Liver (tissue), 9 donors: ENCODE results near the gene VASH1. TPM values are rescaled to one million over a fixed set of nuclear protein-coding genes. Genes with fewer than 3 reads are reported as not detected.

Experiments
- DNase-seq: peaks from one replicate; pipeline ENCODE4 v3.0.0-alpha.2; 2017; ENCODE audit warnings: low spot score
- H3K27ac ChIP-seq, 2 donors: one replicate each; pipeline ENCODE4 v1.7.0; 2013; ENCODE audit warnings: inconsistent platforms in 2 of 2, low read length in 2 of 2, control low read depth in 1 of 2, low read depth in 1 of 2, mild to moderate bottlenecking in 1 of 2
- H3K27me3 ChIP-seq, 4 donors: one replicate each; pipeline versions ENCODE4 v1.6.1 to v1.7.0; 2013; ENCODE audit warnings: low read length in 3 of 4, inconsistent platforms in 1 of 4, mild to moderate bottlenecking in 1 of 4, moderate library complexity in 1 of 4; ENCODE audit not compliant: control insufficient read depth in 4 of 4, insufficient read depth in 4 of 4
- H3K36me3 ChIP-seq, 4 donors: one replicate each; pipeline versions ENCODE4 v1.6.1 to v1.7.0; 2013; ENCODE audit warnings: low read length in 3 of 4, mild to moderate bottlenecking in 3 of 4, low read depth in 1 of 4, moderate library complexity in 1 of 4; ENCODE audit not compliant: control insufficient read depth in 4 of 4, insufficient read depth in 3 of 4
- H3K4me1 ChIP-seq, 4 donors: one replicate each; pipeline versions ENCODE4 v1.6.1 to v1.7.0; 2013; ENCODE audit warnings: low read length in 3 of 4, mild to moderate bottlenecking in 3 of 4, moderate library complexity in 1 of 4; ENCODE audit not compliant: control insufficient read depth in 4 of 4, insufficient read depth in 4 of 4
- H3K4me3 ChIP-seq, 3 donors: one replicate each; pipeline versions ENCODE4 v1.6.1 to v1.7.0; 2013; ENCODE audit warnings: low read length in 3 of 3, control low read depth in 1 of 3, low read depth in 1 of 3, mild to moderate bottlenecking in 1 of 3
- H3K9ac ChIP-seq, 2 donors: one replicate each; pipeline ENCODE4 v1.7.0; 2013; ENCODE audit warnings: low read length in 2 of 2, mild to moderate bottlenecking in 2 of 2, moderate library complexity in 2 of 2, control low read depth in 1 of 2, low read depth in 1 of 2
- H3K9me3 ChIP-seq, 4 donors: one replicate each; pipeline versions ENCODE4 v1.6.1 to v1.7.0; 2013; ENCODE audit warnings: low read length in 3 of 4; ENCODE audit not compliant: control insufficient read depth in 4 of 4
- ATF3 ChIP-seq: IDR thresholded peaks from 2 replicates; pipeline ENCODE4 v1.6.1; 2016; ENCODE audit warnings: antibody characterized with exemption
- CTCF ChIP-seq: fragments of 150-350 bp; IDR thresholded peaks from 2 replicates; pipeline ENCODE4 v1.5.1; 2017; ENCODE audit warnings: improper control_type of control experiment, low read depth, low read length; ENCODE audit not compliant: missing input control
- EGR1 ChIP-seq, 2 donors: IDR thresholded peaks; 2 replicates each; pipeline ENCODE4 v1.6.1; 2016 to 2018; ENCODE audit warnings: antibody characterized with exemption in 2 of 2, low read depth in 2 of 2
- FOXA1 ChIP-seq: IDR thresholded peaks from 2 replicates; pipeline ENCODE4 v1.6.1; 2016; ENCODE audit warnings: antibody characterized with exemption
- FOXA2 ChIP-seq: IDR thresholded peaks from 2 replicates; pipeline ENCODE4 v1.6.1; 2016; ENCODE audit warnings: antibody characterized with exemption
- GABPA ChIP-seq, 2 donors: IDR thresholded peaks in 1 of 2; conservative IDR thresholded peaks in 1 of 2; 2 replicates each; pipeline ENCODE4 v1.6.1; 2016; ENCODE audit warnings: antibody characterized with exemption in 2 of 2, mild to moderate bottlenecking in 1 of 2, moderate library complexity in 1 of 2
- HNF4A ChIP-seq, 2 donors: conservative IDR thresholded peaks; 2 replicates each; pipeline ENCODE4 v1.6.1; 2016; ENCODE audit warnings: antibody characterized with exemption in 2 of 2, mild to moderate bottlenecking in 2 of 2
- HNF4G ChIP-seq: IDR thresholded peaks from 2 replicates; pipeline ENCODE4 v1.6.1; 2016; ENCODE audit warnings: antibody characterized with exemption
- JUND ChIP-seq, 2 donors: IDR thresholded peaks; 2 replicates each; pipeline ENCODE4 v1.6.1; 2016; ENCODE audit warnings: antibody characterized with exemption in 2 of 2
- MAX ChIP-seq: IDR thresholded peaks from 2 replicates; pipeline ENCODE4 v1.6.1; 2016; ENCODE audit warnings: antibody characterized with exemption
- NR2F2 ChIP-seq: IDR thresholded peaks from 2 replicates; pipeline ENCODE4 v1.6.1; 2016; ENCODE audit warnings: antibody characterized with exemption
- RAD21 ChIP-seq, 2 donors: IDR thresholded peaks; 2 replicates each; pipeline ENCODE4 v1.6.1; 2016; ENCODE audit warnings: antibody characterized with exemption in 2 of 2, mild to moderate bottlenecking in 2 of 2
- REST ChIP-seq: IDR thresholded peaks from 2 replicates; pipeline ENCODE4 v1.6.1; 2016; ENCODE audit warnings: antibody characterized with exemption, mild to moderate bottlenecking
- RXRA ChIP-seq, 2 donors: IDR thresholded peaks; 2 replicates each; pipeline ENCODE4 v1.6.1; 2017 to 2018; ENCODE audit warnings: antibody characterized with exemption in 2 of 2, mild to moderate bottlenecking in 1 of 2
- SP1 ChIP-seq: IDR thresholded peaks from 2 replicates; pipeline ENCODE4 v1.6.1; 2018; ENCODE audit warnings: antibody characterized with exemption, mild to moderate bottlenecking
- TAF1 ChIP-seq: conservative IDR thresholded peaks from 2 replicates; pipeline ENCODE4 v1.6.1; 2016; ENCODE audit warnings: antibody characterized with exemption, mild to moderate bottlenecking
- YY1 ChIP-seq: IDR thresholded peaks from 2 replicates; pipeline ENCODE4 v1.6.1; 2016; ENCODE audit warnings: antibody characterized with exemption, mild to moderate bottlenecking
- ZBTB33 ChIP-seq: IDR thresholded peaks from 2 replicates; pipeline ENCODE4 v1.6.1; 2016; ENCODE audit warnings: antibody characterized with exemption
- WGBS: extraction: QIAGEN DNeasy Blood & Tissue Kit; methylation state at CpG from one replicate; pipeline ENCODE4 v1.1.7; 2013; 5-methylcytosine and 5-hydroxymethylcytosine counted together
- polyA plus RNA-seq, 2 donors: library from polyadenylated mRNA; stranded (reverse) in 1 of 2; unstranded in 1 of 2; fragments of 200-250 nt in 1 of 2; fragments of >200 nt in 1 of 2; fragmentation: Nextera tagmentation in 1 of 2; extraction: Ambion mirVana in 1 of 2; gene quantifications; one replicate each; pipeline versions ENCODE4 v1.2.1 to v1.2.3, GENCODE V29; 2013 to 2015
- total RNA-seq, 2 donors: library from RNA; depleted of rRNA; stranded (reverse); fragments of >200 nt; gene quantifications; one replicate each; pipeline ENCODE4 v1.2.3, GENCODE V29; 2014
- donor health status: healthy.
- donor health status: healthy.
- donor health status: healthy.
- donor health status: healthy.
- donor health status: healthy.

Gene VASH1
- total and polyA plus RNA-seq, 4 donors = 0.94 to 5.9 (median 4.3) TPM

GRCh38 chr14:76776428-76777251 is 15.4 kb downstream of the VASH1 start:
- TF ChIP-seq RAD21 (IDR thresholded peaks at IDR 0.05) (no peak), FOXA2 (no peak), SP1 (no peak), NR2F2 (no peak), FOXA1 (no peak)
- Histone ChIP-seq H3K27me3 (no peaks in the 10 kb centered on the region), H3K4me1 (peaks cover 0 to 11% (median 0%) of the 10 kb centered on the region in 4 donors), H3K9me3 (no peaks in the 10 kb centered on the region), H3K36me3 (peaks cover 0 to 2% (median 0%) of the 10 kb centered on the region in 4 donors), H3K4me3 (no peak overlapping the region), H3K27ac (no peak overlapping the region), H3K9ac (no peak overlapping the region)
- no peak for DNase-seq
- 69% methylated on average over 10 of the region's 10 CpGs for WGBS

- Histone ChIP-seq H3K27me3 (no peaks in the 10 kb centered on the region), H3K9ac (no peak overlapping the region), H3K36me3 (peaks cover 0 to 9% (median 6%) of the 10 kb centered on the region in 4 donors), H3K4me1 (peaks cover 0 to 9% (median 0%) of the 10 kb centered on the region in 4 donors), H3K4me3 (no peak overlapping the region), H3K9me3 (no peaks in the 10 kb centered on the region), H3K27ac (no peak overlapping the region)
- WGBS = 77% methylated on average over 9 of the region's 9 CpGs
- TF ChIP-seq FOXA2 (no peak), YY1 (no peak), HNF4G (no peak), RAD21 (IDR thresholded peaks at IDR 0.05) (no peak), MAX (no peak), HNF4A (conservative IDR thresholded peaks at IDR 0.05) (no peak), NR2F2 (no peak)
- DNase-seq = no peak
These were observed 16.5 kb downstream of the VASH1 start for GRCh38 chr14:76777721-76778120.

- 93% methylated on average over 16 of the region's 16 CpGs for WGBS
- Histone ChIP-seq H3K4me1 (peaks cover 0 to 9% (median 0%) of the 10 kb centered on the region in 4 donors), H3K36me3 (peaks cover 0 to 15% (median 6%) of the 10 kb centered on the region in 4 donors), H3K27me3 (no peaks in the 10 kb centered on the region), H3K9me3 (no peaks in the 10 kb centered on the region), H3K9ac (no peak overlapping the region), H3K4me3 (no peak overlapping the region), H3K27ac (no peak overlapping the region)
- TF ChIP-seq GABPA (IDR thresholded peaks at IDR 0.05 in 1 of 2, conservative IDR thresholded peaks at IDR 0.05 in 1 of 2) = no peak
- TF ChIP-seq HNF4G = no peak
- no peak for TF ChIP-seq RXRA (IDR thresholded peaks at IDR 0.05)
- TF ChIP-seq MAX = no peak
- no peak for TF ChIP-seq REST
- no peak for TF ChIP-seq FOXA2
- no peak for TF ChIP-seq NR2F2
- no peak for TF ChIP-seq RAD21 (IDR thresholded peaks at IDR 0.05)
- no peak for TF ChIP-seq YY1
- TF ChIP-seq EGR1 (IDR thresholded peaks at IDR 0.05; ENCODE audit: low read depth in 2 of 2) = no peak
- TF ChIP-seq FOXA1 = no peak
- TF ChIP-seq JUND (IDR thresholded peaks at IDR 0.05) = no peak
- no peak for TF ChIP-seq ATF3
- TF ChIP-seq TAF1 = no peak
- TF ChIP-seq SP1 = no peak
- TF ChIP-seq HNF4A (conservative IDR thresholded peaks at IDR 0.05) = no peak
- no peak for TF ChIP-seq ZBTB33
- TF ChIP-seq CTCF = no peak
- no peak for DNase-seq
These were observed 17.4 kb downstream of the VASH1 start for GRCh38 chr14:76778546-76779215.
